ENCODE data around the gene TTC7B.

DNA sequence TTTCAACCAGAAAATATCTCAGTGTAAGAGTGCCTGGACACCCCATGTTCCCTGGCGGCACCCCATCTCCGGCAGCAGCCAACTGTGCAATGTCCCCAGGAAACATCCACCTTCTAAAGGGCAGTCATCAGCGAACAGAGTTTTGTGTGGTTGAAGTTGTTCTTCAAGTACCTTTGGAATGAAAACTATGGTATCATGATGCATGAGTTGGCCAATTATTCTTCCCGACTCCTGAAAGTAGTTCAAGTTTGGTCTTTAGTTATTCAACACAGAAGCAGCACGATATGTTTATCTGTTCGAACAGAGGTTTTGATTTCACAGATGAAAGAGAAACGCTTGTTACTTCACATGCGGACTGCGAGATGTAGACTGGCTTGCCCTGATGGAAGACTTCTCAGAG is 21.1 kb upstream of the TTC7B start:
- TF ChIP-seq, protein P1, sequence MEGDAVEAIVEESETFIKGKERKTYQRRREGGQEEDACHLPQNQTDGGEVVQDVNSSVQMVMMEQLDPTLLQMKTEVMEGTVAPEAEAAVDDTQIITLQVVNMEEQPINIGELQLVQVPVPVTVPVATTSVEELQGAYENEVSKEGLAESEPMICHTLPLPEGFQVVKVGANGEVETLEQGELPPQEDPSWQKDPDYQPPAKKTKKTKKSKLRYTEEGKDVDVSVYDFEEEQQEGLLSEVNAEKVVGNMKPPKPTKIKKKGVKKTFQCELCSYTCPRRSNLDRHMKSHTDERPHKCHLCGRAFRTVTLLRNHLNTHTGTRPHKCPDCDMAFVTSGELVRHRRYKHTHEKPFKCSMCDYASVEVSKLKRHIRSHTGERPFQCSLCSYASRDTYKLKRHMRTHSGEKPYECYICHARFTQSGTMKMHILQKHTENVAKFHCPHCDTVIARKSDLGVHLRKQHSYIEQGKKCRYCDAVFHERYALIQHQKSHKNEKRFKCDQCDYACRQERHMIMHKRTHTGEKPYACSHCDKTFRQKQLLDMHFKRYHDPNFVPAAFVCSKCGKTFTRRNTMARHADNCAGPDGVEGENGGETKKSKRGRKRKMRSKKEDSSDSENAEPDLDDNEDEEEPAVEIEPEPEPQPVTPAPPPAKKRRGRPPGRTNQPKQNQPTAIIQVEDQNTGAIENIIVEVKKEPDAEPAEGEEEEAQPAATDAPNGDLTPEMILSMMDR (IDR thresholded peaks at IDR 0.05; ENCODE audit: insufficient read depth, low read length, poor library complexity, severe bottlenecking): no peak
- no peak for TF ChIP-seq EZH2phosphoT487 (conservative IDR thresholded peaks at IDR 0.05; ENCODE audit: low read length)

Measured in SU-DHL-6 (cell line).